SK-N-MC (cell line): ENCODE results near the gene PTPN13.

Source experiments
- EZH2 ChIP-seq: fragments of 200-600 bp; sonication (generic); IDR thresholded peaks from one replicate; pipeline ENCODE4 v1.6.1; 2017; ENCODE audit warnings: antibody characterized with exemption
- POLR2AphosphoS5 ChIP-seq: IDR thresholded peaks from 2 replicates; pipeline ENCODE4 v1.6.1; 2012; ENCODE audit warnings: mild to moderate bottlenecking, low read depth, low read length, borderline replicate concordance

DNA sequence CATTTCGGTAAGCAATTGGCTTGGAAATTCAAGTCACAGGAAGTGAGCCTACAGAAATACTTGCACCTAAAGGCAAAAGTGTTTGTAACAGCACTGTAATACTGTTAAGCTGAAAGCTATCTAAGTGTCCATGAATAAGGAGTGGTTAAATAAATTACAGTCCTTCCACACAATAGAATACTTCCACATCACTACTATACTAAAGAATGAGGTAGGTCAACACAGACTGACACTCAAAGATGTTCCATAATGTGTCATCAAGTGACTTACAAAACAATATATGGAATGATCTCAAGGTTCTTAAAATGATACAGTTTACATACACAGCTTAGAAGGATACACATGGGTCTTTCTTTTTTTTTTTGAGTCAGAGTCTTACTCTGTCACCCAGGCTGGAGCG, 228.0 kb downstream of the PTPN13 start:
- TF ChIP-seq POLR2AphosphoS5 (no peak), EZH2 (no peak)
